Cerebellar cortex (tissue), 1 donor: ENCODE results near the gene NTF4.

Experiments
- DNase-seq: peaks from one replicate; pipeline ENCODE4 v3.0.0-alpha.2; 2015; ENCODE audit warnings: low spot score

Gene NTF4

DNA sequence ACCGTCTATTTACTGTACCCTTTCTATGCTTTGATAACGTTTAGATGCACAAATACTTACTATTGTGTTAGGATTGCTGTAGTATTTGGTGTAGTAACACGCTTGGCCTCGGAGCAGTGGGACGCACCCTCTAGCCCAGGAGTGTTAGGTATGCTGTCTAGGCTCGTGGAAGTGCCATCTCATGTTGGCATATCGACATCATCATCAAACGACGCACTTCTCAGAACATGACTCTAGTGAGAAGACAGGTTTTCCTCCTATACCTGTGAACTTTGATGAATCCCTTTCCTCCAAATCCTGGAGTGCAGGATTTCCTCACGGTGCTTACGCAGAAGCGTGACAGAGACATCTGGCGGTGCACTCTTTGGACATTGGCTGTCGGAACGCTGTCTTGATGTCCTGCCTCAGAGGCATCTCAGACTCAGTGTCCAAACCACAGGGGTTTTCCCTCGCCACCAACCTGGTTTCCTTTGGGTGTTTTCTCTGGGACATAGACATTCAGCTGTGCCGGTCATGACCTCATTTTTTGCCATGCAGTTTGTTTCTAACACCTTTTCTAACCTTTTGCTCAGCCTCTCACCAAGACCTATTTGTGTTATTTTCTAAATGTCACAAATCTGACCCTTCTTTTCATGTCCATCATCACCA lies 26.9 kb upstream of the NTF4 start:
- DNase-seq: no peak

- no peak for DNase-seq
Measured at GRCh38 chr19:49086296-49086695, 21.7 kb upstream of the NTF4 start.

DNA sequence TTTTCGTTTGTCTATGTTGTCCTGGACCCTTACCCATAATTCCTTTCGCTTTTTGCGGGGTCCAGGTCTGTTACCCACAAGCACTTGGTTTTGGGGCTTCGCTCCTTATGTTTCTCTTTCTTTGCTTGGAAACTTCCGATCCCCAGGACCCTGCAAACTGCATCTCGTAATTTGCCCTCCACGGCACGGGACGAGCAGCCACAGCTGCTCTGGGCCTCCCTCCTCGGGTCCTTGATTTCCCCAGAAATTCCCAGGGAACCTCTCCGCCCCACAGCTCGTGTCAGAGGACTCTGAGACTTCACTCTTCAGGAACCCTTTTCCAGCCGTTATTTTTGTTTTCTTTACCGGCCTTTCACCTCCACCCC lies 21.2 kb upstream of the NTF4 start:
- no peak for DNase-seq

GRCh38 chr19:49085020-49085867 lies 20.6 kb upstream of the NTF4 start, which contains the start of gene SNRNP70:
Gene SNRNP70 (plus strand): TSS chr19:49085451. CDS start chr19:49086415, 964 bp downstream.
- peak; percentile 99 for DNase-seq

DNA sequence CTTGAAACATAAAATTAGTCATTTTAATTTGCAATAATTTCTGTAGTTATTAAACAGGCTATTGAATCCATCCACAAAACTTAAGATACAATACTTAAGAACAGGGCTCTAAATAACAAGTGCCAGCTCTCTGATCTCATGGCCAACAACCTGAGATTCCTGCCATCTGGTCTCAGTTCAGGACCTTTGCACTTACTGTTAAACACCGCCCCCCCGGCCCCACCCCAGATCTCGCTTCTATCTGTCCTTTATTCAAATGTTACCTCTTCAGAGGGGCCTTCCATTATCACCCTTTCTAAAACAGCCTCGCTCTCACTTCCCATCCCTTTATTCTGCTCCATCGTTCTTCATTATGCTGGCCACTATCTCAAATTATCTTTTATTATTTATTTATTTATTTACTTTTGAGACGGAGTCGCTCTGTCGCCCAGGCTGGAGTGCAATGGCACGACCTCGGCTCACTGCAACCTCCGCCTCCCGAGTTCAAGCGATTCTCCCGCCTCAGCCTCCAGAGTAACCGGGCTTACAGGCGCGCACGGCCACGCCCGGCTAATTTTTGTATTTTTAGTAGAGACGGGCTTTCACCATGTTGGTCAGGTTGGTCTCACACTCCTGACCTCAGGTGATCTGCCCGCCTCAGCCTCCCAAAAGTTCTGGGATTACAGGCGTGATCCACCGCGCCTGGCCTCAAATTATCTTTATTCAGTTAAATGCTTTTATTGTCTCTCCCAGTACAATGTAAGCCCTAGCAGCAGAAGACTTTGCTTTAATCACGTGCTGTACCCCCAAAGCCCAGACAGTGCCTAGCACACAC lies 19.8 kb upstream of the NTF4 start:
- no peak for DNase-seq

GRCh38 chr19:49081273-49081672 lies 16.7 kb upstream of the NTF4 start:
- no peak for DNase-seq

- no peak for DNase-seq
Measured at GRCh38 chr19:49080392-49080791, 15.8 kb upstream of the NTF4 start.

DNA sequence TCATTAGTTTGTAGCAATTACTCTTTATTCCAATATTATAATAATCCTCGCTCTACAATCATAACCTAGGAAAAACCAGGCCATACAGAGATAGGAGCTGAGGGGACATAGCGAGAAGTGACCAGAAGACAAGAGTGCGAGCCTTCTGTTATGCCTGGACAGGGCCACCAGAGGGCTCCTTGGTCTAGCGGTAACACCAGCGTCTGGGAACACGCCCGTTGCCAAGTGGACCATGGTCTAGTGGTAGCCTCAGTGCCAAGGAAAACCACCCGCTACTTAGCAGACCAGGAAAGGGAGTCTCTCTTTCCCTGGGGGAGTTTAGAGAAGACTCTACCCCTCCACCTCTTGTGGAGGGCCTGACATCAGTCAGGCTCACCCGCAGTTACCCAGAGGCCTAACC lies 10.3 kb upstream of the NTF4 start:
- peak; percentile 80 for DNase-seq

DNA sequence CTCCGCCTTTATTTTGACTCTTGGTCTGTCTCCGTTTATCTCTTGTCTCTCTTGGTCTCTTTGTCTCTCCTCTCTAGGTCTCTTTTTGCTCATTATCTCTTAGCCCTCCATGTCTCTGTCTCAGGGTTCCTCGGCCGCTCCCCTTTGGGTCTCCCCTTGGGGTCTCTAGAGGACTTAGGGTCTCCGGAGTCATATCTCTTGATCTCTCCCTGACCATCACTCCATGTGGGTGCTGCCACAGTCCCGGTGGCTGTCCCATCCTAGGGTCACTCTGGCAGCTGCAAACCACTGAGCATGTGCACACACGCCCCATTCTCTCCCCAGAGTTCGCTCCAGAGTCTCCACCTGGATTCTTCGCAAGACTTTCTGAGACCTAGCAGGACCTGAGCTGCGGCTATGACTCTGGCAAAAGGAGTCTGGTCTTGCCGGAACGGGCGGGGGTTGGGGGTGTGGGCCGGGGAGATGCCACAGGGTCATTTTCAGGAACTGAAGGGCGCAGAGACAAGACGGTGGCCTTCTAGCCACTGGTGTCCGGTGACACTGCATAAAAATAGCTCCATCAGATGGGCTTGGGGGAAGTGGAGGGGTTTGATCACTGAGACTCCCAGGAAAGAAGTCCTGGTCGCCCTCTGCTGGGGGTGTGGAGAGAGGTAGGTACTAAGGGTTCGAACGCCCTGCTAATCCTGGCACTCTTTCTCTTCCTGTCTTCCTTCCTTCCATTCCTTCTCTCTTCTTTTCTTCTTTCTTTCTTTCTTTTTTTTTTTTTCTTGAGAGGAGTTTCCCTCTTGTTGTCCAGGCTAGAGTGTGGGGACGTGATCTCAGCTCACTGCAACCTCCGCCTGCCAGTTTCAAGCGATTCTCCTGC lies 9.1 kb upstream of the NTF4 start:
- DNase-seq: peak; percentile 48

GRCh38 chr19:49071860-49072547 lies 7.4 kb upstream of the NTF4 start:
- no peak for DNase-seq

DNA sequence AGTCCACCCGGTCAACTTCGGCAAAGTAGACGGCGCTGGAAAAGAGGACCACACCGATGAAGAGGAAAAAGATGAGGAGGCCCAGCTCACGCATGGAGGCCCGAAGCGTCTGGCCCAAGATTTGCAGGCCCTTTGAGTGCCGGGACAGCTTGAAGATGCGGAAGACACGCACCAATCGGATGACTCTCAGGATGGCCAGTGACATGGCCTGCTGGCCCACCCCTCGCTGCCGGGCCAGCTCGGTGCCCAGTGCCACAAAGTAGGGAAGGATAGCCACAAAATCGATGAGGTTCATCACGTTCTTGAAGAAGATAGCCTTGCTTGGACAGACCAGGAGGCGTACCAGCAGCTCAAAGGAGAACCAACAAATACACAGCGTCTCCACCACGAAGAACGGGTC lies 5.8 kb upstream of the NTF4 start:
- no peak for DNase-seq

DNA sequence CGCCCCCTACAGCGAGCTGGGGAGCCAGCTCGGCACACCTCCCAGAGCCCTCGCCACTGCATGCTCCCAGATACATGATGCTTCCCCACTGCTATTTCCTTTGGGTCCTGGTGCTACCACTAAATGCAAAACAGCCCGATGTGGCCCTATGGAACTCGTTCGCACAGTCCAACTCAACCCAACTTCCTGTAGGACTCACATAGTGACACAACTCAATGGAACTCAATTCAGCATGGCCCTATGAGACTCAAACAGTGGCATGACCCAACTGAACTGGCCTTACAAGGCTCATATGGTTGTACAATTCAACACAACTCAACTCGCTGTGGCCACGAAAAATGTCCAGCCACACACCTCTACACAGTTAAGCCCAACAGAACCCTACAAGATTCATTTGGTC lies 4.4 kb upstream of the NTF4 start:
- DNase-seq: no peak

DNA sequence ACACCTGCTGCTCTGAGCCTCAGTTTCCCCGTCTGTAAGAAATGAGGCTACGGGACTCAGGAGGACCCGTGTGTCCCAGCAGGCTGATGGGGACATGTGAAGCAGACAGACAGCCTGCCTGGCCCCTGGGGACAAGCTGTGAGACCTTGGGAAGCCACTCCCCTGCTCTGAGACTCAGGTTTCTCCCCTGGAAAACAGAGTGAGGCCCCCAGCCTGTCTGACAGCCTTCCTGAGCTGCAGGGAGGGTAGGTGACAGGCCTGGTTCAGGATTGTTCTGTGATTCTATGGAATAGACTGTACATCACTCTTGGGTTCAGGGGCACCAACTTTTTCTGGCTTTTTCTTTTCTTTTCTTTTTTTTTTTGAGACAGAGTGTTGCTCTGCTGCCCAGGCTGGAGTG lies 2.9 kb upstream of the NTF4 start:
- DNase-seq: no peak

DNA sequence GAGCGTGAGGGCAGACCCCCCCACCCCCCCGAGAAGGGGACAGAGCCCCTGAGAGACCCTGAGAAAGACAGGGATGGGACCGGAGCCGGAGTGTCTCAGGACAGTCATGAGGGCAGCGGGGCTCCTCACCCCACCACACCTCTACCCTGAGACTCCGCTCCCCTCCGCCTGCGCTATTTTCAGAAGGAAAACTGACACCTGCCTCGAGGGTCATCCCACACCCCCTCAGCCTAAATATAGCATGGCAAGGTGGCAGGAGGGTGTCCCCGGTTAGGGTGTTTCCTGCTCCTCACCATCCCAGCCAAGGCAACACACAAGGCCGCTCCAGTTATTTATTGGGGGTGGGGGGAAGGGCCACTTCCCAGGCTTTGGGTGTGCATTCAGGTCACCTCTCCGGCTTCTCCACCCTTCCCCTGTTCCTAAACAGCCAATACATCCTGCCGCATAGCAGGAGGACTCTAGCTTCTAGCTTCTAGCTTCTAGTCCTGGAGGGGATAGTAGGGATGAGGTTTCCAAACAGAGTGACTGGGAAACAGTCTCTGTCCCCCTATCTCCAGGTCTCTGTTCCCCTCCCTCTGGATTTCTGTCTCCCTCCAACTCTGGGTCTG lies 1.4 kb upstream of the NTF4 start:
- peak; percentile 58 for DNase-seq

- DNase-seq: no peak
Measured at GRCh38 chr19:49064029-49064629, 489 bp downstream of the NTF4 start.

DNA sequence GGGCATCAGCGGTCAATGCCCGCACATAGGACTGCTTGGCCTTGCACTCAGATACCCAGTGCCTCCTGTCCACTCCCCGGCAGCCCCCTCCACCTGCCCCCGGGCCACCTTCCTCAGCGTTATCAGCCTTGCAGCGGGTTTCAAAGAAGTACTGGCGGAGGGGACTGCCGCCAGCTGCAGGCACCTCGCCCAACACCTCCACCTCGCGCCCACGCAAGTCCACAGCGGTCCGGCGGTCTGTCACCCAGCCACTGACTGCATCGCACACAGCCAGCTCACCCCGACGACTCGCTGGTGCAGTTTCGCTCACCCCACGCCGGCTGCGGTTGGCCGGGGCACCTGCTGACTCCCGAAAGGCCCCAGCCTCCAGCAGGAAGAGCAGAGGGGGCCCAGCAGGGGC lies 3.2 kb downstream of the NTF4 start:
- no peak for DNase-seq

GRCh38 chr19:49061000-49061399 lies 3.6 kb downstream of the NTF4 start:
- DNase-seq: no peak

- no peak for DNase-seq
Measured at GRCh38 chr19:49059053-49059452, 5.6 kb downstream of the NTF4 start.

GRCh38 chr19:49058562-49058961 lies 6.1 kb downstream of the NTF4 start:
- no peak for DNase-seq

DNA sequence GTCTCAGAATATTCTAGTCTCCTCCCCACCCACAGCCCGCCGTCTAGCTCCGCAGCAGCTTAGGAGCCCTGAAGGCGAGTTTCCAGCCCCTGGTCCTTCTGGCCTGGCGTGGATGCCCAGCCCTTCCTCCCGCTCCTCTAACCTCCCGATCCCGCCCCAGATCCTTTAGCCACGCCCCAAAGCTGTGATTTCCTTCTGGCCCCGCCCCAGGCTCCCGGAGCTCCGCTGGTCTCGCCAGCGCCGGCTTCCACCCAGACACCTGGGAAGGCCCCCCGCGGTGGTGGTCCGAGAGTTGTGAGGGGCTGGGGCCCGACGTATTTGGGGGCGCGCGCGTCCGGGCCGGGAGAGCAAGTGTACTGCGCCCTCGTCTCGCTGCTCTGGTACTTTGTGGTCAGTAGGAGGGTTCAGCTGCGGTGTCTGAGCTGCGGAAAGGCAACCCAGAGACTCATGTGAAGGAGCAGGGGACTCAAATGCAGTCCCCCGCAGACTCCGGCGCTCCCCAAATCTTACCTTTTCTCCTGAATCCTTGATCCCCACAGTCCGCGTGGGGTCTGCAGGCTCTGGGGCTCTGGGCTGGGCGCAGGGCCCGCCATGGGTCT lies 6.9 kb downstream of the NTF4 start, which contains the start of gene CGB7:
Gene CGB7, minus strand, starts transcription at position 114 of the 599 bp plus-strand sequence. CDS start 2,374 bp downstream, outside the sequence.
- no peak for DNase-seq
